ENCODE measurements around the gene LAMA2. TPM values are rescaled to one million over a fixed set of nuclear protein-coding genes. Genes with fewer than 3 reads are reported as not detected.
A peak's percentile ranks its signal among the peaks of the same experiment; 100 is the strongest.

The LAMA2 gene
- total and polyA plus RNA-seq, 4 donors, result 23.9 to 172 (median 78.5) TPM

DNA sequence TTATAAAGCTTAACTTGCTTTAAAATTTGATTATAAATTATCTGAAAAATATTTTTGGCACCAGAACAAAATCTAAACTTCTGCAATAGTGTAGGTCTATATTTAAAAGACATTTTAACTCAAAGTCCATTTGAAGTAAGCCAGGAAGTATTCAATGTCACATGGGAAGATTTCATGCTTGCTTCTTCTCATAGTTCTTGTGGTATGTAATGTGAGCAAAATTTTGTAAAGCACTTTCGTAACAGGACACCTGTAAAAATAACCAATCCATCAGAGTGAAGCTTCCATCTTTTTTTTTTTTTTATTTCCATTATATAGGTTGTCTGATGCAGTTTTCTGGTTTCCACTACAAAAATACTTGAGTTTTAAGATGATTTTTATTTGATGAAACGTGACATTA, 386.1 kb downstream of the LAMA2 start:
- no CpG with 5 or more reads among the region's 2 CpGs for WGBS (ENCODE audit: insufficient coverage)
- no peak overlapping the region for H3K4me3 ChIP-seq (ENCODE audit: low read depth, low read length)
- H3K4me1 ChIP-seq (ENCODE audit: control insufficient read depth, insufficient read depth, low read length), result no peaks in the 10 kb centered on the region
- H3K27ac ChIP-seq (ENCODE audit: low read depth, low read length), result no peak overlapping the region
- no peak for DNase-seq (ENCODE audit: low read depth in 4 of 6, low spot score in 6 of 6)
- no peaks in the 10 kb centered on the region for H3K9me3 ChIP-seq (ENCODE audit: control insufficient read depth, insufficient read depth, low read length)
- H3K27me3 ChIP-seq (ENCODE audit: control insufficient read depth, insufficient read depth, low read length), result no peaks in the 10 kb centered on the region
- no peaks in the 10 kb centered on the region for H3K36me3 ChIP-seq (ENCODE audit: control insufficient read depth, insufficient read depth, low read length)

DNA sequence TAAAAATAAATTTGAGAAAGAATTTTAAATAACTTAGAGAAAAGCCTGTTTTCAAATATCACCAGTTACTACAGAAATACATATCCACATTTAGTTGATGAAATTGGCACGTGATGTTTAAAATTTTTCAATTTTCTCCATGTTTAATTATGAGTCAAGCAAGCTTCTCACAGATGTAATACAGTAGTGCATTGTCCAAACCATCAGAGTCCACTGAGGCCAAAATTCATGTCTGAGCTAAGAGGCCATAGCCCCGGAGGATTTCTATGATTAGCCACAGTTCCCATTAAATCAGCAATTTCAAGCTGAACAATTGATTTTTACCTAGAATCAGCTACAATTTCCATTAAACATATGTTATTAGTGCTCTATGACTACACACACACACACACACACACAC, 387.0 kb downstream of the LAMA2 start:
- no peaks in the 10 kb centered on the region for H3K4me1 ChIP-seq (ENCODE audit: control insufficient read depth, insufficient read depth, low read length)
- H3K9me3 ChIP-seq (ENCODE audit: control insufficient read depth, insufficient read depth, low read length), result no peaks in the 10 kb centered on the region
- no peak for DNase-seq (ENCODE audit: low read depth in 4 of 6, low spot score in 6 of 6)
- no peaks in the 10 kb centered on the region for H3K36me3 ChIP-seq (ENCODE audit: control insufficient read depth, insufficient read depth, low read length)
- H3K27ac ChIP-seq (ENCODE audit: low read depth, low read length), result no peak overlapping the region
- no CpG with 5 or more reads among the region's 2 CpGs for WGBS (ENCODE audit: insufficient coverage)
- no peaks in the 10 kb centered on the region for H3K27me3 ChIP-seq (ENCODE audit: control insufficient read depth, insufficient read depth, low read length)
- no peak overlapping the region for H3K4me3 ChIP-seq (ENCODE audit: low read depth, low read length)

DNA sequence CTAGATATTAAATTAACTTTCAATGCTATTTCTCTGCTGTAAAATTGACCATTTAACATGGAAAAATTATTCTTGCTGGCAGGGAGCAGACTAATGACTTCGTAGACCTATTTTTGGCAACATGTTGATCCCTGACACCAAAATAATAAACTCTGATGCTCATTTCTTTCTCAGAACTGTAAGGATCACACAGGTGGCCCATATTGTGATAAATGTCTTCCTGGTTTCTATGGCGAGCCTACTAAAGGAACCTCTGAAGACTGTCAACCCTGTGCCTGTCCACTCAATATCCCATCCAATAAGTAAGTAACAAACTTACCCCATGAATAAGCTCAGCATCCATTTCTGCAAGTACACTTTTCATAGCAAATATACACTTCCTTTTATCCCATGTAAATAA, 387.5 kb downstream of the LAMA2 start:
- DNase-seq (ENCODE audit: low read depth in 4 of 6, low spot score in 6 of 6), result no peak
- Histone ChIP-seq H3K27ac (ENCODE audit: low read depth, low read length) (no peak overlapping the region), H3K4me3 (ENCODE audit: low read depth, low read length) (no peak overlapping the region), H3K9me3 (ENCODE audit: control insufficient read depth, insufficient read depth, low read length) (no peaks in the 10 kb centered on the region), H3K36me3 (ENCODE audit: control insufficient read depth, insufficient read depth, low read length) (no peaks in the 10 kb centered on the region), H3K4me1 (ENCODE audit: control insufficient read depth, insufficient read depth, low read length) (no peaks in the 10 kb centered on the region), H3K27me3 (ENCODE audit: control insufficient read depth, insufficient read depth, low read length) (no peaks in the 10 kb centered on the region)
- 67% methylated on average over 1 of the region's 2 CpGs for WGBS (ENCODE audit: insufficient coverage)

DNA sequence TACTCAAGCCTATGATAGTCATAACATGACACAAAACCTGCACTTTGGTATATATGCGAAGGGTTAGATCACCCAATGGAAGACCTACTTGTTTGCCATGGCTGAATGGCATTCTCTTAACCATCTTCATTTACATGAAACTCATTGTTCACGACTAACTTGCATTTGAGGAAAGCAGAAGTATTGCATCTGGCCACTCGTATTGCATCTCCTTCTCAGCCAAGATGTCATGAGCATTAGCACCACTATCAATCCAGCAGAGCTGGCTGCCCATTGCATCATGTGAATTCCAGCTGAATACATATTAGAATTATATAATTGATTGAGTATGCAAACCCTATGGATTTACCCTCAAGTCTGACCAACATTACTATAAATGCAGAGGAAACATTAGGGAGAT, 390.2 kb downstream of the LAMA2 start:
- no peak for DNase-seq (ENCODE audit: low read depth in 4 of 6, low spot score in 6 of 6)
- Histone ChIP-seq H3K27me3 (ENCODE audit: control insufficient read depth, insufficient read depth, low read length) (no peaks in the 10 kb centered on the region), H3K36me3 (ENCODE audit: control insufficient read depth, insufficient read depth, low read length) (no peaks in the 10 kb centered on the region), H3K9me3 (ENCODE audit: control insufficient read depth, insufficient read depth, low read length) (no peaks in the 10 kb centered on the region), H3K4me1 (ENCODE audit: control insufficient read depth, insufficient read depth, low read length) (no peaks in the 10 kb centered on the region), H3K4me3 (ENCODE audit: low read depth, low read length) (no peak overlapping the region), H3K27ac (ENCODE audit: low read depth, low read length) (no peak overlapping the region)
- WGBS (ENCODE audit: insufficient coverage), result 79% methylated on average over 2 of the region's 3 CpGs

DNA sequence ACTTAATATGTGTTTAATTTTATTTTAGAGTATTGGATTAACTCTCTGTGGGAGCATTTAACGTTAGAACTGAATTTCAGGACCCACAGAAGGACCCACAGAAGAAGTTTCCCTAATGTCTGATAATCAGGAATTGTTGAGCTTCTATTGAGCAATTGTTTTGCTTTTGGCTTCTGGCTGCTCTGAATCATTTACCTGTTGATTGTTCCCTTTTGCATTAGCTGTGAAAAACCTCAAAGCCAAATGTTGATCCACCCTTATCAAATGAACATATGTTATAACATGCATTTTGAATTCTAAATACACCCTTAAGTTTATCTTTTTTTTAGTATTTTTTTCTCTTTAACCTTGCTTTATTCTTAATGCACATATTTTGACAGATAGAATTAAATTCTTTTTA, 393.5 kb downstream of the LAMA2 start:
- 67% methylated on average over 1 of the region's 1 CpG for WGBS (ENCODE audit: insufficient coverage)
- H3K27ac ChIP-seq (ENCODE audit: low read depth, low read length), result no peak overlapping the region

DNA sequence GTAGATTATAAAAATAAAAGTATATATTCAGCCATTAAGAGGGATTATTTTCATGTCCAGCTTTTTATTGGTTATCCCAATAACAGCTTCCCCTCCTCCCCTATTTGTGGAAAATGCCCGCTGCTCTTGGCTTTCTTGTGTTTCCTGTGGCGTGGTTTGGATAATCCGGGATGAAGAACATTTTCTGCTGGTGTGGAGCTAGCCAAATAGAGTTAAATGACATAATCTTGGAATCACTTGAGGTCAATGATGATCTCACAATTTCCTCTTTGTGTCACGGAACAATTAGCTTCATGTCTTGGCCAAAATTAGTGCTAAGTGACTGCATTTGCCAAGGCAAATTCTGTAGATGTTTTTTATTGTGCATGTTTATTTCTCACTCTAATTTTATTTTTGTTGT, 394.0 kb downstream of the LAMA2 start:
- Histone ChIP-seq H3K4me1 (ENCODE audit: control insufficient read depth, insufficient read depth, low read length) (no peaks in the 10 kb centered on the region), H3K36me3 (ENCODE audit: control insufficient read depth, insufficient read depth, low read length) (no peaks in the 10 kb centered on the region), H3K9me3 (ENCODE audit: control insufficient read depth, insufficient read depth, low read length) (no peaks in the 10 kb centered on the region), H3K4me3 (ENCODE audit: low read depth, low read length) (no peak overlapping the region), H3K27ac (ENCODE audit: low read depth, low read length) (no peak overlapping the region), H3K27me3 (ENCODE audit: control insufficient read depth, insufficient read depth, low read length) (no peaks in the 10 kb centered on the region)
- 59% methylated on average over 2 of the region's 4 CpGs for WGBS (ENCODE audit: insufficient coverage)
- DNase-seq (ENCODE audit: low read depth in 4 of 6, low spot score in 6 of 6), result no peak

More for the DNA sequence above, 393.5 kb downstream of the LAMA2 start:
- Histone ChIP-seq H3K27me3 (ENCODE audit: control insufficient read depth, insufficient read depth, low read length) (no peaks in the 10 kb centered on the region), H3K4me3 (ENCODE audit: low read depth, low read length) (no peak overlapping the region), H3K4me1 (ENCODE audit: control insufficient read depth, insufficient read depth, low read length) (no peaks in the 10 kb centered on the region), H3K36me3 (ENCODE audit: control insufficient read depth, insufficient read depth, low read length) (no peaks in the 10 kb centered on the region), H3K9me3 (ENCODE audit: control insufficient read depth, insufficient read depth, low read length) (no peaks in the 10 kb centered on the region)
- no peak for DNase-seq (ENCODE audit: low read depth in 4 of 6, low spot score in 6 of 6)

DNA sequence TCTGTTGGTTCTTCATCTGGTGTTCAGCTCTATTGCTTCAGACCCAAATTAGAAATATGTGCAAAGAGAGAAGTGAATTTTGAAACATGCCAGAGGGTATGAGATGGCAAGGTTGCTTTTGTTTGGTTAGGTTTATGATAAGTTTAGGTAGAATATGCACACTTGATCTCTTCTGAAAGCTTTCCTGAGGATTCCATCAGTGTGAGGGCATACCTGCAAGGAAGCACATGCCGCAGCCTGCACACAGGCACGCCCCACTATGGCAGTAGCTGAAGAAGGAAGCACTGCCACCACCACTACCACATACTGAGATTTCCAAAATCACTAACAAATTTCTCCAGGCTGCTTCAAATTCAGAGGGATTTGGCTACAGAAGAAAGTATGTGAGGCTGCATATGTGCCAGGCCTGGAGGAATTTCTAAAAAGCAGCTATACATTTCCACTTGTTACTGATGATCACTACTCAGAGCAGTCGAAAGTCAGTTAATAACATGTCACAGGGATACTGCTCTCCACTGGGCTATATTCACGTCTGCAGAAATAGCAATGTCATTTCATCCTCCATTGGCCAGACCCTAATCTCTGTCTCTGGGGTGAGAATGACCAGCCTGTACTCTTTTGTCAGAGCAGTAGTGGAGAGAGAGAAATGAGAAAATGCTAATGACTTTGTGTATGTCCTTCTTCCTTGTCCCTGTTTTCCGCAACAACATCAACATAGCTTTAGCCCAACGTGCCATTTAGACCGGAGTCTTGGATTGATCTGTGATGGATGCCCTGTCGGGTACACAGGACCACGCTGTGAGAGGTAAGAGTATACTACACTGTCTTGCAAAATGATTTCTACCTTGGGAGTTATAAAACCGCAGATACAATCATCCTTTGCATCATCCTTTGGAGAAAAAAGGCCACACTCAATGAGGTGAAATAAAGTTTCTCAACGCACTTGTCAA, 396.7 kb downstream of the LAMA2 start:
- no peaks in the 10 kb centered on the region for H3K36me3 ChIP-seq (ENCODE audit: control insufficient read depth, insufficient read depth, low read length)
- no peak overlapping the region for H3K4me3 ChIP-seq (ENCODE audit: low read depth, low read length)
- no peaks in the 10 kb centered on the region for H3K27me3 ChIP-seq (ENCODE audit: control insufficient read depth, insufficient read depth, low read length)
- peak in 1 of 6 donors; percentile 11 for DNase-seq (ENCODE audit: low read depth in 4 of 6, low spot score in 6 of 6)
- H3K9me3 ChIP-seq (ENCODE audit: control insufficient read depth, insufficient read depth, low read length), result no peaks in the 10 kb centered on the region
- H3K27ac ChIP-seq (ENCODE audit: low read depth, low read length), result no peak overlapping the region
- WGBS (ENCODE audit: insufficient coverage), result 71% methylated on average over 1 of the region's 11 CpGs
- no peaks in the 10 kb centered on the region for H3K4me1 ChIP-seq (ENCODE audit: control insufficient read depth, insufficient read depth, low read length)

DNA sequence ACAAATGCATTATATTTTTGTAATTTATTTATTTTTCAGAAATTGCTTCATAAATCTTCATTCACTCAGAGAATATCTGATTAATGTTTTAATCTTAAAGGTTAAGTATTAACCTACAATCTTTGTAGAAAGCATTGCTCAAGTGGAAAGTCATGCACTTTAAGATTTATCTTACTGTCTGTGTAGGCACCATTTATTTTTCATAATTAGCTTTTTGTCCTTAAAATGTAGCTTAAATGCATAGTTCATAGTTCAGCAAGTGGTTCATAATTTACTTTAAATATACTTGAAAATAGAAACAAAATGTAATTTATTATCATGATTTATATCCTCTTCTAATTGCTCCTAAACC, 397.3 kb downstream of the LAMA2 start:
- Histone ChIP-seq H3K4me3 (ENCODE audit: low read depth, low read length) (no peak overlapping the region), H3K27ac (ENCODE audit: low read depth, low read length) (no peak overlapping the region), H3K36me3 (ENCODE audit: control insufficient read depth, insufficient read depth, low read length) (no peaks in the 10 kb centered on the region), H3K4me1 (ENCODE audit: control insufficient read depth, insufficient read depth, low read length) (no peaks in the 10 kb centered on the region), H3K9me3 (ENCODE audit: control insufficient read depth, insufficient read depth, low read length) (no peaks in the 10 kb centered on the region), H3K27me3 (ENCODE audit: control insufficient read depth, insufficient read depth, low read length) (no peaks in the 10 kb centered on the region)
- no peak for DNase-seq (ENCODE audit: low read depth in 4 of 6, low spot score in 6 of 6)

DNA sequence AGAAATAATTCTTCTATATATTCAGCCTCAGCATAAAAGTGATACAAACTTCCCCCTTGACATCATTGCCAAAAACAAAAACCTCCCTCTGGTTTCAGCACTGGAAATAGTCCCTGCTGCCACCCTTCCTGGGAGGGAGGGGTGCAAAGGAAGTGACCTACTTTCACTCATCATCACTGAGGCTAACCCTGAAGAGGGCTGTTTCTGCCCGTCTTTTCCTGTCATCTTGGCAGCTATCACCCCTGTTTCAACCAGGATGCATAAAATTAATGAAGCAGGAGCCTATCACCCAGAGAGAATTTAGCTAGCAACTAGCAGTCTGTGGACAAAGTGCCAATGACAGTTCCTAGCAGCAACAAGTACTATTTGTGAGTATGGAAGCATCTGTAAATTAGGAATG, 397.8 kb downstream of the LAMA2 start:
- WGBS (ENCODE audit: insufficient coverage), result 29% methylated on average over 1 of the region's 1 CpG
- H3K27me3 ChIP-seq (ENCODE audit: control insufficient read depth, insufficient read depth, low read length), result no peaks in the 10 kb centered on the region
- DNase-seq (ENCODE audit: low read depth in 4 of 6, low spot score in 6 of 6), result peak in 5 of 6 donors; percentile 7 to 75 (median 19)
- no peaks in the 10 kb centered on the region for H3K36me3 ChIP-seq (ENCODE audit: control insufficient read depth, insufficient read depth, low read length)
- no peaks in the 10 kb centered on the region for H3K9me3 ChIP-seq (ENCODE audit: control insufficient read depth, insufficient read depth, low read length)
- no peaks in the 10 kb centered on the region for H3K4me1 ChIP-seq (ENCODE audit: control insufficient read depth, insufficient read depth, low read length)
- H3K27ac ChIP-seq (ENCODE audit: low read depth, low read length), result no peak overlapping the region
- H3K4me3 ChIP-seq (ENCODE audit: low read depth, low read length), result no peak overlapping the region

DNA sequence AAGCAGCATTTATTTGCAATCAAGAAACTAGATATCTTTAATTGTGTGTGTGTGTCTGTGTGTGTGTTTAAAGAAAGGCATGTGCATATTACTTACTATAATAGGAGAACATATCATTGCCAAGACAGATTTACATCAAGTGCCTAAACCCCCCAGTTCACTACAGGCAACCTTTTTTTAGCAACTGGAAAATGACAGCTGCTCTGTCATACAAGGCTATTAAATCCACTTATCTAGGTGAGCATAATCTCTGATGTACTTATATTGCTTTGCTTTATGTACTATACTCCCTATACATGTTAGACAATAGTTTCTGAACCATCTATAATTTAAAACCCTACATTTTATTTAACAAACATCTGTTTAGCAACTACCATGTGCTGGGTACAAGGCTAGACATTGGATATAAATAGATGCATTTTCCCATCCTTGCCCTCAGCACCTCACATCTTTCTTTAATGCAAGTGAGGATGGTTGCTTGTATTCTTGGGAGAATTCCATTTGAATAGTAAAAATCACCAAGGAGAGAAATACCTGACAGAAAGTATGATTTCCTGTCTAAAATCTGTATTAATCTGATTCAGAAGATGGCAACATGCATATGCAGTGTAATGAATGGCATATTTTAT, 398.3 kb downstream of the LAMA2 start:
- Histone ChIP-seq H3K9me3 (ENCODE audit: control insufficient read depth, insufficient read depth, low read length) (no peaks in the 10 kb centered on the region), H3K4me1 (ENCODE audit: control insufficient read depth, insufficient read depth, low read length) (no peaks in the 10 kb centered on the region), H3K27ac (ENCODE audit: low read depth, low read length) (no peak overlapping the region), H3K36me3 (ENCODE audit: control insufficient read depth, insufficient read depth, low read length) (no peaks in the 10 kb centered on the region), H3K27me3 (ENCODE audit: control insufficient read depth, insufficient read depth, low read length) (no peaks in the 10 kb centered on the region), H3K4me3 (ENCODE audit: low read depth, low read length) (no peak overlapping the region)
- no peak for DNase-seq (ENCODE audit: low read depth in 4 of 6, low spot score in 6 of 6)
